ENCODE data around the gene SLC8A1.

The SLC8A1 gene

DNA sequence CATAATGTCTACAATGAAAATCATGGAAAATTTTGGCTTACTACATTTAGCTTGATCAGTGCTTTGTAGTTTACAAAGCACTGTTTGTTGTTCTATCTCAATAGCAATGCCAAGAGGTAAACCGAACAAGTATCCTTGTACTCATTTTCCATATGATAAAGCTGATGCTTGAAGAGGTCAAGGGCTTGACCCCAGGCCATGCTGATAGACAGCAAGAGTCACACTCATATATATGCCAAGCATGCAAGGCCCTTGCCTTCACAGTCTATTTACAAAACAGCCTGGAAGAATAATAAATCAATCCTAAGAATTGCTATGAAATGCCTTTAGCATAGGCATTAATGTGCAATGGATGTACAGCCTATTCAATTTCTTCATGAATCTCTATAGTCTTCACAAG, 71.8 kb downstream of the SLC8A1 start:
- no peak for DNase-seq

- DNase-seq, result peak; percentile 38
These were observed 77.2 kb downstream of the SLC8A1 start for GRCh38 chr2:40374543-40375240.

DNA sequence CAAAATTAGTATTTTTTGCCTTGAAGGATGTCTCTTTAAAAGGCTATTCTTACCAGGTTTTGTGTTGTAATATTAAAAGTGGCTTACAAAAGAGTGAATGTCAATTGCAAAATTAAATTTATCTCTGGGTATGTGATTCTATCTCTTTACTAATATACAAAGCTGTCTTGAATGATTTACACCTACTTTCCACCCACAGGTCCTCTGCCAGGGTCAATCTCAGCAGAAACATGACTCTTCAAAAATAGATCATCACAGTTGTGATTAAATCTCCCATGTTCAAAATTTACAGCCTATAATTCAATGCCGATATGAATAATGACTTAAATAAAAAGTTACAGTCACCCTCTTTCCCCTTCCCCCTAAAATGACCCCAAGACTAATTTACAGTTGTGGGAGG, 78.8 kb downstream of the SLC8A1 start:
- DNase-seq, result no peak

- no peak for DNase-seq
These were observed 79.5 kb downstream of the SLC8A1 start for GRCh38 chr2:40372283-40372985.

DNA sequence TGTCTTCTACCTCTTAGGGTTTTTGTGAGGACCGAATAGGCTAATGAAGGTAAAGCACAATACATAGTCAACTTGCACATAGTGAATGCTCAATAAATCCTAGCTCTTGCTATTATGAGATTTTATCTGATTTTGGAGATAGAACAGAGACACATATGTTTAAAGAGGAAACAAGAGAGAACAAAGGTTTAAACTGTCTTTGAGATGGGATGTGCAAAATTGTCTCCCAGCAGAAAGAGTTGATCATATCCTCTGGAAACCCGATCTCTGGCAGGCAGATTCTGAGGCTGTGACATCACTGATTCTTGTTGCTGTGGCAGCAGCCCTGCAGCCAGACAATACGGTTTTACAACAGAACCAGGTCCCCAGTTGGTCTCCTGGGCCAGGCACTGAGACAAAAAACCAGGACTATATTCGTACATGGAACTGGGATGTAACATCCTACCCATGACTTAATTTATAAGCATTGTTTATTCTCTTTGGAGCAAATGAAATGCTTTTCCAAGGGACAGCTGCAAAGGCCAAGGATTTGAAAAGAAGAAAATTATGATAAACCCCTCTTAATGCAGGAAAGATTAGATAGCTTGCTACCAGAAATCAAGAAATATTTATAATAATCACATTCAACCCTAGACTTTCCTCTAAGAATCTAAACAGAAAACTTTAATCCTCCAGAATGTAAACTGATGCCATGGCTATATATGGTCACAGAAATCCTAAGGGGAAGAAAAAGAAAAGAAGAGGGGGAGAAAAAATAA, 80.2 kb downstream of the SLC8A1 start:
- no peak for DNase-seq

DNA sequence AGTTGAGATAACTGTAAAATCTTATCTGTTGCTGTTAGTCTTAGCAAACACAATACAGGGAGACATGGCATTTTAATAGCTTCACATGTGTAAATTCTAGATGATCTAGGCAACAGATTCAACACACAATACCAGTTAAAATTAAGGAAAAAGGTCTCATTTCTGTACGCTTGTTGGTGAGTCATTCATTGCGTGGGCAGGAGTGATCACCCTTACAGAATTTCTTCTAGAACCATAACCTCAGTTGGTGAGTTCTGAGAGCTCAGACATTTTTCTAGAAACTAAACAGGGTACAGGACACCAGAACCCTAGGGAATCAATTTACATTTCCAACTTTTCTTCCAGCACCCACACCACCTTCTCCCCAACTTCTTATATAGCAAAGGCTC, 81.9 kb downstream of the SLC8A1 start:
- DNase-seq, result no peak

DNA sequence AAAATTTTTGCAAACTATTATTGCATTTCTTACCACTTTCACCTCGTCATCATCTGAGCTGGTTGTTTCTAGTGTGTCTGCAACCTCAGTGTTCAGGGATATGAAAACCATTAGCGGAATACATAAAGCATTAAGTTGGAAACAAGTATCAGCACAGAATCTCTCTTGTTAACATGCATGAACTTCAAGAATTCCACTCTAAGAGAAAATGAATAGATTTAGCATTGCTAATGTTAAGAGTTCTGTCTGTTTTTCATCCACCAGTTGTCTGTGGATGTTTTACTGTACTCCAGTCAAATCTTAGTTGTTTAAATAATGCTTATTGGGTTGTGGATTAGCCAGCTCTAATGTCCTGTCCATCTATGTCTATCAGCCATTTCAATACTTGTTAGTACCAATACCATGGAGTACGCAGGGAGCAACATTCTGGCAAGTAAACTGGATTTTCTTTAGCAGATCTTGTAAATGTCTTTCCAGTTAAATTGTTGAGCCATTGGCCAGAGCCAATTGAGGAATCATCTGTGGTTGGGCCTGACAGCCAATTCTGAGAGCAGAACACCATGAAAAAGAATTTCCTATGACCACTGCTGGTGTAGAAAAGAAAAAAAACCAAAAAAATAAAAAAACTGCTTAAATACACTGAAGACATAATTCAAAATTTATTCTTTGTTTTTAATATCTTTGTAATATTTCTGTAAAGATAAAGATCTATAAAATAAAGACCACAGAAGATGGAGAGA, 82.5 kb downstream of the SLC8A1 start:
- no peak for DNase-seq

DNA sequence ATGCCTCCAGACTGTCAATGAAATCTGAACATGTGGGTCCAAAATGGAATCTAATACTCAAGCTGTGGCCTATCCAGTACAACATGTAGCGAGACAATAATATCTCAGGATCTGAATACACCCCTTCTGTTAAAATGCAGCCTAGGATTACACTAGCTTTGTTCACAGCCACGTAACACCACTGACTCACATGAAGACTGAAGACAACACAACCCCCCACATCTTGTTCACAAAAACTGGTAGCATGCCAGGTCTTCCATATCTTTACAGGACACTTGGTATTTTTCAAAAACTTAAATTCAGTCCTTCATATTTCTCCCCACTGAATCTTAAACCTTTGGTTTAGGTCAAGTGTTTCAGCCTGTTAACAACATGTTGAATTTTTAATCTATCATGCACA, 84.2 kb downstream of the SLC8A1 start:
- DNase-seq, result no peak

DNA sequence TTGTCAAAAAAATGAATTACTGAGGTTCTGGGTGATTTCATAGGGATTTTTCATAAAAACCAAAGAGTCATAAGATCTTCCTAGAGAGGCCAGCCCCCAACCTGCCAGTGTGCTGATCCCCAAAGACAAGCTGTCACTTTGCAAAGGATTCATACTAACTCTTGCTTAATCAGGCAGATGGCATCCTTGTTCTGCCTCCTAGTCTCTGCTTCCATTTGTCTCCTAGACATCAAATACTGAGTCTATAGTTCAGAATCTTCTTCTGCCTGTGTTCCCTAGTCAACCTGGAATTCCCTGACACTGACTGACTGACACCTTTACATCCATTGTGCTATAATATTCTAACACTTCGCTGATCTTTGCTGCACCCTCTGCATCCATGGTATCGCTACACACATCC, 84.9 kb downstream of the SLC8A1 start:
- DNase-seq, result no peak

DNA sequence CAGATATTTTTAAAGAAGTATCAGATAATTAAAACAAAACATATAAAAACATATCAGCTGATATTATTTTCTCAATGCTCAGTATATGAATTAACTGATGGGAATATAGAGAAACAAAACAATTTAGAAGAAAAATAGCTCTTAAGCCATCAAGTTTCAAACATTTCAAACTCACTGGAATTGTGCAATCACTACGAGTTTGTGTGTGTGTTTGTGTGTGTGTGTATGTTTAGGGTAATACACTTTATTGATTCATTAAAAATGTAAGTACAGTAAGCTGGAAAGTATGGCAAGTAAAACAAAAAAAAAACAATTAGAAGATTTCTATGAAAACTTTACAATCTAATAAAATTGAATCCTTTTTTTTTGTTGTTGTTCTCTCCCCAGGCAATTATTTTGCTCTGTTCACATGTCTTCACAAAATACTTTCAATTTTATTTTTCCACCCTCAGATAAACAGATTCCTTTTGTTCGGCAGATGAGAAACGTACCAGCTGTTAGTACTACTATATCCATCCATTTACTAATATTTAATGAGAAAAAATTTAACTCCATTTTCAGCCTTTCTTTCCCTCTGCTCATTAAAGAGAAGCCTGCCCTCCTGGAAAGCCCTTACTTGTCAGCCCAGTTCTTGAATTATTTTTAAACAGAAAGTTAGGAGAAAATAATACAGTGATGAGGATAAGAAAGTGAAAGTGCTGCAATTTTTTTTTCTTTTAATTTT, 87.6 kb downstream of the SLC8A1 start:
- DNase-seq, result no peak

DNA sequence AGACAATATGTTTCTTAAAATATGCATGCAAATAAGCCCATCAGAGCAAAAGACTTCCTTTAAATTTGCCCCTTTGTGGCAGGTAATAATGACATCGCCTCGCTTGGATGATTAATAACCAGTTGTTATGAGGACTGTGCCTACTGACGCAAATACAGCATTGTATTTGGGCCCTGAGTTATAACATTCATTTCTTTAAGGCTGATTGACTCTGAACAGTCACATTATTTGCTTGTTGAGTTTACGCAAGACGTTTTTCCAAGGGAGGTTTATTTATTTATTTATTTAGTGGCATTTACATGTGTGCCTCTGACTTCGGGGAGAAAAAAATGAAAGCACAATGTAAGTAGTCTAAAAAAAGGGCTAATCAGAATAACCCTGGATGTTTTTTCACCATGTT, 88.3 kb downstream of the SLC8A1 start:
- DNase-seq, result no peak

GRCh38 chr2:40363231-40363630, 88.7 kb downstream of the SLC8A1 start:
- DNase-seq, result no peak

- no peak for DNase-seq
These were observed 90.4 kb downstream of the SLC8A1 start for GRCh38 chr2:40361478-40361877.

DNA sequence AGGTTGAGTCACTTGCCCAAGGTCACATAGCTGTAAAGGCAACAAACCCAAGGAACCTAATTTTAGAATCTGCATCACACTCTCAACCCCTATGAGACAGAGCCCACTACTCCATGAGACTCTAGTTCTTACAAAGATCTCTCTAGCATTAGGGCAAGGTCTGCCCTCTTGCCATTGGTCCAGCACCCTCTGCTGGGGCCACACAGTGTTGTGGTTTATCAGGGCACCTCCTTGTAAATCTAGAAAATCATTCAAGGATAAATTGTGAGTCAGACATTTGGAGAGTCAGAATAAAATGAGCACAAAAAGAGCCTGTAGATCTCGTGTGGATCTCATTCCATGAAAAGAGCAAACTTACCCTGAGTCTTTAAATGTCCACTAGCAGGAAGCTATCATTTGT, 91.2 kb downstream of the SLC8A1 start:
- no peak for DNase-seq

DNA sequence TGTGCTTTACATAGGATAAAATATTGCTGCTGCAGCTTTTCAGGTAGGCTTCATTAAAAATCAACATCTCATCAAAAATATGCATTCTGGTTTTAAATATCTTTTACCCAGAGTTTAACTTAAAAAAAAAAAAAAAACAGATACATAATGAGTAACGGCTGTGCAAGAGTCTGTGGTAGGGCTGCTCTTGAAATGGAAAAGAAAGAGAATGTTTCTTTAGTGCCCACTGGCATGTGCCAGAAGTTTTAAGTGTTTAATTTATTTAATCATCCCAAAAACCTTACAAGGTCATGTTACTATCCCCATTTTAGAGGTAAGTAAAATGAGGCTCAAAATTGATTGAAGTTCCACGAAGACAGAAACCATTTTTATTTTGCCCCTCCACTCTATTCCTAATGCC, 92.1 kb downstream of the SLC8A1 start:
- no peak for DNase-seq

DNA sequence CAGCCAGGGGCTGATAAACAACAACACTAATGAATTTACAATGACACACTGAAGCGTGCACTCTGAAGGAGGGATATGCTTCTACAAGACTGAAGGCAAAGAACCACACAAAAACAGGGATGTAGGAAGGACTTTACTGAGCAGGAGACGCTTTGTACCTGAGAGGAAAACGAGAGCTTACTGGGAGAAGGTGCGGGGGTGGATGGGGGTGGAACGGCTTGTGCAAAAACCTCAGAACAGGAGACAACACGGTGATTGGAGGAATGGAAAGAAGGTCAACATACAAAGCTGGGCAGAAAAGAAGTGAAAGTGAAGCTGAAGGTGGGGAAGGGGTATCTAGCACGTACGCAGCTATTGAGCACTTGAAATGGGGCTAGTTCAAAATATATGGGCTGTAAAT, 93.1 kb downstream of the SLC8A1 start:
- no peak for DNase-seq

GRCh38 chr2:40357667-40358066, 94.2 kb downstream of the SLC8A1 start:
- no peak for DNase-seq

- DNase-seq, result no peak
These were observed 96.4 kb downstream of the SLC8A1 start for GRCh38 chr2:40355451-40355850.

DNA sequence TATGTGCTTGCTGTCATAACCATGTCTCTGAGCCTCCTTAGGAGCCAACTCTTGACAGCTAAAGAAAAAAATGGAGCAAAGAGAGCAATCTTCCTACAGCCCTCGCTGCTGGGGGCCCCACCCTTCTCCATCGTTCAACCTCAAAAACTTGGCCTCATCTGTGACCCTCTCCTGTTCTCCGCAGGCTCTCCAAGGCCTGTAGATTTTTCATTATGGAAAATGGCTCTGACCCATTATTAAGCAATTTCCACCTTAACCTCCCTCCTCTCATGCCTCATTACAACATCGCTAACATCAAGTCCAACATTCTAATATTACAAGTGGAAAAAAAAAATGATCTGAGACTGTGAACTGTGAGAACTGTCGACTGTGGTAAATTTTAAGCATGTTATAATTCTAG, 98.7 kb downstream of the SLC8A1 start:
- DNase-seq, result no peak

- no peak for DNase-seq
These were observed 99.2 kb downstream of the SLC8A1 start for GRCh38 chr2:40352703-40353099.

GRCh38 chr2:40352041-40352702, 99.7 kb downstream of the SLC8A1 start:
- DNase-seq, result no peak

- no peak for DNase-seq
These were observed 103.2 kb downstream of the SLC8A1 start for GRCh38 chr2:40348665-40349064.

Measured in NCI-H1105 (cell line).